Hepatocyte (in vitro differentiated cells): Measurements from ENCODE around the gene PAEP. TPM values are rescaled to one million over a fixed set of nuclear protein-coding genes. Genes with fewer than 3 reads are reported as not detected.
"Not testable (repeated sequence)": the region's sequence is repeated elsewhere in the genome, so short reads cannot be mapped to it uniquely, and the experiment has no call there.

Source experiments
- DNase-seq: peaks from one replicate; pipeline ENCODE4 v3.0.0-alpha.2; 2016; ENCODE audit warnings: low spot score
- H2AFZ ChIP-seq: fragments of 200-600 bp; sonication (generic); 2 replicates; pipeline ENCODE4 v1.6.0; 2016; ENCODE audit warnings: antibody characterized with exemption, mild to moderate bottlenecking
- H3K27ac ChIP-seq: fragments of 200-600 bp; sonication (generic); 2 replicates; pipeline ENCODE4 v1.5.1; 2016; ENCODE audit warnings: mild to moderate bottlenecking
- H3K27me3 ChIP-seq: fragments of 200-600 bp; sonication (generic); 2 replicates; pipeline ENCODE4 v1.6.1; 2016
- H3K36me3 ChIP-seq: fragments of 200-600 bp; sonication (generic); replicated peaks from 2 replicates; pipeline ENCODE4 v1.5.1; 2016; ENCODE audit warnings: low read depth; ENCODE audit not compliant: insufficient read depth
- H3K4me1 ChIP-seq: fragments of 200-600 bp; sonication (generic); 2 replicates; pipeline ENCODE4 v1.5.1; 2016; ENCODE audit warnings: mild to moderate bottlenecking, moderate library complexity; ENCODE audit not compliant: insufficient read depth
- H3K4me2 ChIP-seq: fragments of 200-600 bp; sonication (generic); 2 replicates; pipeline ENCODE4 v1.6.0; 2016
- H3K4me3 ChIP-seq: fragments of 200-600 bp; sonication (generic); 2 replicates; pipeline ENCODE4 v1.5.1; 2016; ENCODE audit warnings: mild to moderate bottlenecking
- H3K79me2 ChIP-seq: fragments of 200-600 bp; sonication (generic); 2 replicates; pipeline ENCODE4 v1.6.0; 2017; ENCODE audit warnings: mild to moderate bottlenecking
- H3K9me2 ChIP-seq: fragments of 200-600 bp; sonication (generic); replicated peaks from 2 replicates; pipeline ENCODE4 v1.6.0; 2017; ENCODE audit warnings: mild to moderate bottlenecking; ENCODE audit not compliant: insufficient read depth
- H3K9me3 ChIP-seq: fragments of 200-600 bp; sonication (generic); 2 replicates; pipeline ENCODE4 v1.5.1; 2016; ENCODE audit warnings: low read depth, mild to moderate bottlenecking
- H4K20me1 ChIP-seq: fragments of 200-600 bp; sonication (generic); 2 replicates; pipeline ENCODE4 v1.6.0; 2016; ENCODE audit warnings: mild to moderate bottlenecking; ENCODE audit not compliant: insufficient read depth, poor library complexity, severe bottlenecking
- EZH2 ChIP-seq: fragments of 200-600 bp; sonication (generic); IDR thresholded peaks from 2 replicates; pipeline ENCODE4 v1.6.1; 2016; ENCODE audit warnings: antibody characterized with exemption, mild to moderate bottlenecking, borderline replicate concordance
- EZH2phosphoT487 ChIP-seq: fragments of 200-600 bp; sonication (generic); IDR thresholded peaks from one replicate; pipeline ENCODE4 v1.6.1; 2018; ENCODE audit warnings: antibody characterized with exemption, mild to moderate bottlenecking, low read depth, moderate library complexity; ENCODE audit not compliant: unreplicated experiment, severe bottlenecking
- WGBS: methylation state at CpG from one replicate; pipeline ENCODE4 v1.1.6; 2016; ENCODE audit warnings: low lambda C conversion rate; ENCODE audit errors: missing lambda C conversion rate; 5-methylcytosine and 5-hydroxymethylcytosine counted together
- polyA plus RNA-seq: library from polyadenylated mRNA; unstranded; fragments of >200 nt; fragmentation: Nextera tagmentation; extraction: Ambion mirVana; gene quantifications from 2 replicates; pipeline ENCODE4 v1.2.1, GENCODE V29; 2016
- total RNA-seq: library from RNA; depleted of rRNA; stranded (reverse); fragments of >200 nt; gene quantifications from 2 replicates; pipeline ENCODE4 v1.2.3, GENCODE V29; 2014
- TF ChIP-seq, protein P1 (sequence below): fragments of 200-600 bp; sonication (generic); IDR thresholded peaks from 2 replicates; pipeline ENCODE4 v1.5.1; 2016; ENCODE audit warnings: antibody characterized with exemption, mild to moderate bottlenecking; ENCODE audit not compliant: poor library complexity

PAEP gene
- total and polyA plus RNA-seq, 2 experiments from 2014 or later, result not detected

DNA sequence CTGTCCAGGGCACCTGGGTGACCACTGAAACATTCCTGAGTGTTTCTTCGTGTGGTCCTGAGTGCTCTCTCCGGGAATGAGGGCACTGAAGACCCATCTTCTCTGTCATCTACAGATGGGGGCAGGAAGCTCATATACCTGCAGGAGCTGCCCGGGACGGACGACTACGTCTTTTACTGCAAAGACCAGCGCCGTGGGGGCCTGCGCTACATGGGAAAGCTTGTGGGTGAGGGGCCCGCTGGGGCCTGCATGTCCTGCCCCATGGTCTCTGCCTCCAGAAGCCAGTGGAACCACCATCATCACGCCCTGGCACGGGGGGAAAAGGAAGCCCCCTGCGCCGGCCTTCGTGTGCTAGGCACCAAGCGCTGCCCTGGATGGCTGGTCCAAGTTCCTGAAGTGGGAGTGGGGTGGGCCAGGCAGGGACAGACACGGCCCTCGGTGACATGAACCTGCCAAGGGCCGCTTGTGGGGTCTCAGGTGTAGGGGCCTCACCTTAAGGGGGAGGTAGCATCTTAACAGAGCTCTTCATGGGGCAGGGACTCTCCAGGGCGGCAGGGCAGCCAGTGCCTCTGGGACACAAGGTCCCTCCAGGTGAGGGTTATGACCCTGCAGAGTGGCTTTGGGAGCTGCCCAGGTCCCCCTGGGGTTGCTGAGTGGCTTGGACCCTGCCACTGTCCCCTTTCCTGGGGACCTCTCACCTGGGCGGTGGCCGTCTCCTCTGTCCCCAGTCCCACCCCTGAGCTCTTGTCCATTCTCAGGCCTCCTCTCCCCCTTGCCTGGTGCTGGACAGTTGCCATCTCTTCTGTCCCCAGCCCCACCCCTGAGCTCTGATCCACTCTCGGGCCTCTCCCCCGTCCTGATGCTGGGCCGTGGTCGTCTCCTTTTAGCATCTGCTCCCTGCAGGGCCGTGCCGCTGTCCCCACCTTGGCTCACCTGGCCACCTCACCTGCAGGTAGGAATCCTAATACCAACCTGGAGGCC is 13.5 kb upstream of the PAEP start:
- Histone ChIP-seq H3K9me2 (no peaks in the 10 kb centered on the region), H3K27me3 (no peaks in the 10 kb centered on the region), H4K20me1 (no peaks in the 10 kb centered on the region), H3K4me3 (no peak overlapping the region), H3K36me3 (no peaks in the 10 kb centered on the region), H2AFZ (no peak overlapping the region), H3K9me3 (no peaks in the 10 kb centered on the region), H3K4me2 (no peak overlapping the region), H3K79me2 (no peaks in the 10 kb centered on the region), H3K27ac (no peak overlapping the region), H3K4me1 (no peaks in the 10 kb centered on the region)
- TF ChIP-seq, protein P1, sequence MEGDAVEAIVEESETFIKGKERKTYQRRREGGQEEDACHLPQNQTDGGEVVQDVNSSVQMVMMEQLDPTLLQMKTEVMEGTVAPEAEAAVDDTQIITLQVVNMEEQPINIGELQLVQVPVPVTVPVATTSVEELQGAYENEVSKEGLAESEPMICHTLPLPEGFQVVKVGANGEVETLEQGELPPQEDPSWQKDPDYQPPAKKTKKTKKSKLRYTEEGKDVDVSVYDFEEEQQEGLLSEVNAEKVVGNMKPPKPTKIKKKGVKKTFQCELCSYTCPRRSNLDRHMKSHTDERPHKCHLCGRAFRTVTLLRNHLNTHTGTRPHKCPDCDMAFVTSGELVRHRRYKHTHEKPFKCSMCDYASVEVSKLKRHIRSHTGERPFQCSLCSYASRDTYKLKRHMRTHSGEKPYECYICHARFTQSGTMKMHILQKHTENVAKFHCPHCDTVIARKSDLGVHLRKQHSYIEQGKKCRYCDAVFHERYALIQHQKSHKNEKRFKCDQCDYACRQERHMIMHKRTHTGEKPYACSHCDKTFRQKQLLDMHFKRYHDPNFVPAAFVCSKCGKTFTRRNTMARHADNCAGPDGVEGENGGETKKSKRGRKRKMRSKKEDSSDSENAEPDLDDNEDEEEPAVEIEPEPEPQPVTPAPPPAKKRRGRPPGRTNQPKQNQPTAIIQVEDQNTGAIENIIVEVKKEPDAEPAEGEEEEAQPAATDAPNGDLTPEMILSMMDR, result no peak
- no peak for TF ChIP-seq EZH2
- no peak for TF ChIP-seq EZH2phosphoT487
- 89% methylated on average over 26 of the region's 28 CpGs for WGBS
- DNase-seq, result no peak

- H3K27ac ChIP-seq, H3K4me2 ChIP-seq, H3K4me3 ChIP-seq, H3K9me3 ChIP-seq, H2AFZ ChIP-seq, H3K36me3 ChIP-seq, H3K4me1 ChIP-seq, H3K9me2 ChIP-seq, DNase-seq, H3K27me3 ChIP-seq, H4K20me1 ChIP-seq, H3K79me2 ChIP-seq: not testable (repeated sequence)
- 82% methylated on average over 26 of the region's 28 CpGs for WGBS
These were observed 11.8 kb upstream of the PAEP start for GRCh38 chr9:135549478-135550343.

GRCh38 chr9:135550344-135550918 is 11.1 kb upstream of the PAEP start:
- H3K9me2 ChIP-seq, result no peaks in the 10 kb centered on the region
- WGBS, result 87% methylated on average over 16 of the region's 17 CpGs
- no peaks in the 10 kb centered on the region for H3K36me3 ChIP-seq
- H3K4me1 ChIP-seq, result no peaks in the 10 kb centered on the region
- no peak overlapping the region for H3K4me2 ChIP-seq
- H4K20me1 ChIP-seq, result no peaks in the 10 kb centered on the region
- no peak overlapping the region for H2AFZ ChIP-seq
- H3K4me3 ChIP-seq, result no peak overlapping the region
- no peaks in the 10 kb centered on the region for H3K79me2 ChIP-seq
- no peak overlapping the region for H3K27ac ChIP-seq
- DNase-seq, result no peak
- no peaks in the 10 kb centered on the region for H3K27me3 ChIP-seq
- H3K9me3 ChIP-seq, result no peaks in the 10 kb centered on the region
- TF ChIP-seq EZH2phosphoT487 (no peak), EZH2 (no peak)
- TF ChIP-seq, protein P1, result no peak
